Pulmonary artery endothelial cell (primary cell): ENCODE measurements around the gene CCR5AS.
A peak's percentile ranks its signal among the peaks of the same experiment; 100 is the strongest.
"Not testable (repeated sequence)": the region's sequence is repeated elsewhere in the genome, so short reads cannot be mapped to it uniquely, and the experiment has no call there.

ENCODE experiments used
- DNase-seq: peaks from one replicate; pipeline ENCODE4 v3.0.0-alpha.2; 2011; ENCODE audit warnings: low read depth, low spot score

The CCR5AS gene

DNA sequence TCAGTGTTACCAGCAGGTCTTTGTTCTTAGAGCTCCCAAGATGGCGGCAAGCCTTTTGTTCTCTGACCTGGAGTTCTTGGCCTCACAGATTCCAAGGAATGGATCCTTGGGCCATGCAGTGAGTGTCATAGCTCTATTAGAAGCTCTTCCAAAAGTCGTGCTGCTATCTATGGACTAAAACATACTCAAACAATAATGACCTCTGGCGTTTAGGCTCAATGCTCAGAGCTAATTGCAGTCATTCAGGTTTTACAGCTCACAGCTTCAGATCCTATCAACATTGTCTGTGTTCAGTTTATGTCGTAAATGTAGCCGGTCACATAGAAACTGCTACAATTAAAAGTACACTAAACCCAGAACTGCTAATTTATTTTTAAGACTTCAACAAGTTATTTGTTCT is 22.4 kb upstream of the CCR5AS start:
- DNase-seq, result no peak

DNA sequence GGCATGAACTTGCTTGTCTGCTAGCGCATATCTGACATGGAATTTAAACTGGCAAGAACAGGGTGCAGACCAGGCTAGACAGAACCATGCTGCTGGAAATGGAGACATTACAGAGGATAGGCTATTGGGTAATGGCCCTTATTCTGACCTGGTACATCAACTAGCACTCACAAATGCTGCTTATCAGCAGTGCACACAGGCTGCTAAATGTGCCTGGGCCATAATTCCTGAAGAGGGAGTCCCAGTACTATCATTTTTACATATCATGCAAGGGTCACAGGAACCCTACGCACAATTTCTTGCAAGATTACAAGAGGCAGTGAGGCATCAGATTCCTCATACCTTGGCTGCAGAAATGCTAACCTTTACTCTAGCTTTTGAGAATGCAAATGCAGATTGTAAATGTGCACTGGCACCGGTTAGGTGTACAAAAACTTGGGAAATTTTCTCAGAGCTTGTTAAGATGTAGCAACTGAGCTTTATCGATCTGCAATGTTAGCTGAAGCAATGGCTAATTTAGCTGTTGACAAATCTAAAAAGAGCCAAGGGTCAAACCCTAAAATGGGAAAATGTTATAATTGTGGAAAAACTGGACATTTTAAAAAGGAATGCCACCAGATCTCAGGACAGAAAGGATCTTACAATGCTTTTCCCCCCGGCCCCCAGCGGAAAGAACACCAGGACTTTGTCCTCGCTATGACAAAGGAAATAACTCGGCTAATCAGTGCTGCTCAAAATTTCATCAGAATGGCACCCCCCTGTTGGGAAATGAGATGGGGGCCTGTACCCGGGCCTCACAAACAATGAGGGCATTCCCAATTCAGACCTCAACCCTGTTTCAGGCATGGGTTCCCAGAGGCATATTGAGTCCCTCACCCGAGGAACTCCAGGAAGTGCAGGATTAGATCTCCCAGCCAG is 21.3 kb upstream of the CCR5AS start:
- no peak for DNase-seq

DNA sequence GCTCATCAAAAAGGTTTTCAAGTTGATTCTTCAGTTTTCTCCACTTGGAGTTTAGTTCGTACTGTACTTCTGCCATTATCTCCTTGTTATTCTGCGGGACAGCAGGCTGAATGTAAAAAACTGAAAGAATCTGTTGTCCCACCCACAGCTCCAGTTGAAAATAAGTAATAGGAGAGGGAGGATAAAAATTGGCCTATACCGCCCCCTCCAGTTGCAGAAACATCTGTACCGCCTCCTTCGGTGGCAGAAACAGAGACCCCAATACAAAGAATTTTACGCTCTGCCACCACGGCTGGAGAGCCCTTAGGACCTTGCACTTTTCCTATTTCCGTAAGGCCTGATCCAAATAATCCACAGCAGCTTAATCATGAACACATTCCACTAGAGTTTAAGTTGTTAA is 20.5 kb upstream of the CCR5AS start:
- DNase-seq, result not testable (repeated sequence)

DNA sequence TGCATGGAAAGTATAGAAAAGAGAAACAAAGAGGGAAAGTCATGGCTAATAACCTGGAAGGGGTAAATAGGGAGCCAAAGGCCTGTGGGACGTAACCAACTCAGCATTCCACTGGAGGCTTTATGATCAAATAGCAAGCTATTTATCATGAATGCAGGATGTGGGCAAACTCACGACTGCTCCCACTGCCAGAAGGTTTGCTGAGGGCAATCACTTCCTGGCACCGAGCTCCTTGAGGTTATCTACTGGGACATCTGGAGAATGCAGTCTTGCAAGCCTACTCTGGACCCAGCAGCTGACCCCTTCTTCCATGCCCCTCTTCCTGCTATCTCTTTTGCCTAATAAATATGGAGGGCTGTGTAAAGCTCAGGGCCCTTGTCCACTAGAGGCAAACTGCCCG is 19.6 kb upstream of the CCR5AS start:
- not testable (repeated sequence) for DNase-seq

DNA sequence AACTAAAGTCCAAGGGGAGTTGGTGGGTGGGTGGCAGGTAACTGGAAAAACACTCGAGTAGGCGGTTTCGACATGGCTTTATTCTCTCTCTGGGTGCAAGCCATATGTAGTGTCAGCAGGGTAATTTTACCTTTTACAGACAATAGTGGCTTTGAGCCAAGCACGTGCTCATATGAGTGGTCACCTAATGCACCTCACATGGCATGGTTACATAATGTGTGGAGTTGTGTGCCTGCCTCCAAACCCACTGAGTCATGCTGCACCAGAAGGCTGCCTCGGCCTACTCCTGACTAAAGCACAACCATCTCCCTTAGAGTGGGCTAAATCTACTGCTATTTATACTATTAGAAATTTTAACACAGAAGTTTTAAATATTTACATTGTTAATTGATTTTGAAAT is 16.7 kb upstream of the CCR5AS start:
- no peak for DNase-seq

DNA sequence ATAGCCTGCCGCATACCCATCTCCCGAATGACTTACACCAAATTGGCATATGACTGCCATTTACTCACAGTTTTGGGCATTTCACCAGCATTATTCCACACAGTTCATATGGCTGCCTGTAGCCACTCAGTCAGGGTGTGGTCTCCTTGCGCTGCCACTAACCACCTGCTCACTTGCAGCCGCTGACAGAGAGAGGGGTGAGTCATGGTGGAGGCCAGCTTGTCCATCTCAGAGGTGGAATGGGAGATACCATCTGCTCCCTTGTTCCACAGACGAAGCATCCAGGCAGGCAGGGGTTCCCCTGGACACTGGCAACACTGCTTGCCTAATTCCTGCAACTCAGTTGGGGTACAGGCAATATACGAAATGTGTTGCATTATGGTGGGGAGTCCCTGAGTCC is 15.8 kb upstream of the CCR5AS start:
- no peak for DNase-seq

DNA sequence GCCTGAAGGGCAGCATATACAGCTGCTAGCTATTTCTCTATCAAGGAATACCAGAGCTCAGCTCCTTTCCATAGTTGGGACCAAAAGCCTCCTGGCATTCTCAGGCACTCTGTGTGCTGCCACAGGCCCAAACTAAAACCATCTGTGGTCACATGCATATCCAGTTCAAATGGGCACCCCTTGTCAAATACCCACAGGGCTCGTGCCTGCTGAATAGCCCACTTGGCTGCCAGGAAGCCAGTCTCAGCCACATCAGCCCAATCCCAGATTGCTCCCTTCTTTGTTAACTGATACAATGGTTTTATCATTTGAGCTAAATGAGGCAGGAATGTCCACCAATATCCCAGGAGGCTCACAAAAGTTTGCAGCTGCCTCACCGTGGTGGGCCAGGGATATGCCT is 14.1 kb upstream of the CCR5AS start:
- DNase-seq, result no peak

DNA sequence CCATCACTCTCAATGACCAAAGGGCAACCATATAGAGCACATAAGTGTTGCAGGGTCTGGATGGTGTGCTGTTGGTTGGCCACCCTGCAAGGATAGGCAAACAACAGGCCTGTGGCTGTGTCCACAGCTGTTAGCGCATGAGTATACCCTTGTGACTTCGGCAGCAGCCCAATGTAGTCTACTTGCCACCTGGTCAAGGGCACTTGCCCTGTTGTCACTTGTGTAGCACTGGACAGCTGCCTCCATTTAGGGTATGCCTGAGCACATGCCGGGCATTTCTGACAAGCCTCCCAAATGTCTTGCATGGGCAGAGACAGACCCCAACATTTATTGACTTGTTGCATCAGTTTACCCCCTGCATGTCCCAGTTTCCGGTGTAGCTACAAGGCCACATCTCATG is 12.9 kb upstream of the CCR5AS start:
- DNase-seq, result no peak

DNA sequence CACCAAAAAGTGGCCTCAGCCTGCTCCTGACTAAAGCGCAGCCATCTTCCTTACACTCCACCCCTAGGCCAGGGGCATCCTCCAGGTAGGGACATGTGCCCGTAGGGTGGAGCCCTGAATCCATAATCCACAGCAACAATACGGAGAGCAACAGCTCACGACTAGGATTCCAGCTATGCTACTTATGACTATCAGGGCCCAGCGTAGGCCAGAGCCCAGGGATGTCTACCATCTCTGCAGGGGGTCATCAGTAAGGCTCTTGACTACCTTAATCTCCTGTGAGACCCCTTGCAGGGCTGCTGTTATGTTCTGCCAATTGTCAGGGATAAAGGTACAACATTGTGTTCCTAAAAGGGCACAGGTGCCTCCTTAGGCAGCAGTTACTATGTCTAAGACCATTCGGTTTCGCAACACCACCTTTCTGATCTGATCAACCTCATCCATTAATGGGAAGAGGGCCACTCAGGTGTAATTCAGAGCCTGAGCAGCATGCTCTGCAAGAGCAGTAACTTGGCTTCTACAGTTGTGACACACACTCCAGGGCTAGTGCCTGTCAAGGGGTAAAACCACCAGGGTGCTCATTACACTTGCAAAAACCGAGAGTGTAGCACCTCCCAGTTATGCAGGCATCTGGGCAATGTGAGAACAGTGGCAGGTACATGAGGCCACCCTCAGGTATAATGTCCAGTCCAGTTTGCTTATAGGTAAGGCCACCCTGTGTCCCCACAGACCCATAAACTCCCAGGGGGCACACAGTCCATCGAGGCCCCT is 11.2 kb upstream of the CCR5AS start:
- DNase-seq, result no peak

DNA sequence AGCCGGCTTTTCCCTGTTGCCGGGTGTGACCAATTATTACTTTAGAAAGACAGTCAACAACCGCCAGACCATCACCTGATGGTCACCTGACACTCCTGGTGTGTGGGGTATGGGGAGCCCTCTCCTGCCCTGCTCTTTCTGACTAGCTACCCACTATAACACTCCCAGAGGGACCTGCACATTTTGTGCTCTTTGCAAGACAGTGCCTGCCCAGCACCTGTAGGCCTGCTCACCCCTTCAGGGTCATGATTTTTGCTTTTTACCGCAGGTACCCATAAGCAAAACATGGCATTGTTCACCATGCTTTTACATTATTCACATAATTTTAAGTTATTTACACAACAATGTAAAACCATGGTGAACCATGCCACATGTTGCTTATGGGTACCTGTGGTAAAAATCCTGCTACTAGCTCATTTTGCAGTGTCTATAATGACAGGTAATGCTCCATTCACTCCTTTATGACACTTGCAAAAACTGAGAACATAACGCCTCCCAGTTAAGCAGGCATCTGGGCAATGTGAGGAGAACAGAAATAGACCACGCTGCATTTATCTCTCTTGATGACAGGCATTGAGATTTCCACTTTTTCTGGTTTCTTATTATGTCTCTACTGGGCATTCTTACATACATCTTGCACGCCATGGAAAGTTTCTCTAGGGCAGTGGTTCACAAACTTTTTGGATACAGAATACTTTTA is 10.1 kb upstream of the CCR5AS start:
- no peak for DNase-seq

DNA sequence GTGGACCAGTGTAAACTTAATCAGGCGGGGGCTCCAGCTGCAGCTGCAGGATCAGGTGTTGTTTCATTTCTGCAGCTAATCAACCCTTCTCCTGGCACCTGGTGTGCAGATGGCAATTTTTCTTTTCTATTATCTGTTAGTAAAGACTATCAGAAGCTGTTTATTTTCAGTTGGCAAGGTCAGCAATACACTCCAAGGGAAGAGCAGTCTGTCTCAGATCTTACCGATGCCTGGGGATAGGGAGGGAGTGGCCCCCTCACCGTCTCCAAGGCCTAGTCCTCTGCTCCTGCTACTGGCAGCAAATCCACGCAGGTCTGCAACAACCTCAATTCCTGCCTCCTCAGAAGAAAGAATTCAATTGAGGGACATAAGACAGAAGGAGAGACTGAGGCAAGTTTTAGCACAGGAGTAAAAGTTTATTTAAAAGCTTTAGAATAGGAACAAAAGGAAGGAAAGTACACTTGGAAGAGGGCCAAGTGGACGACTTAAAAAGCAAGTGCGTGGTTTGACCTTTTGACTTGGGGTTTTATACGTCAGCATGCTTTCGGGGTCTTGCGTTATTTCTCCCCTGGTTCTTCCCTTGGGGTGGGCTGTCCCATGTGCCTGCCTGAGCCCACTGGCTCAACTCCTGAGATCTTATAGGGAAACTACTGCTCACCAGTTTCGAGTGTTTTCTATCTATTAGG is 9.4 kb upstream of the CCR5AS start:
- no peak for DNase-seq

DNA sequence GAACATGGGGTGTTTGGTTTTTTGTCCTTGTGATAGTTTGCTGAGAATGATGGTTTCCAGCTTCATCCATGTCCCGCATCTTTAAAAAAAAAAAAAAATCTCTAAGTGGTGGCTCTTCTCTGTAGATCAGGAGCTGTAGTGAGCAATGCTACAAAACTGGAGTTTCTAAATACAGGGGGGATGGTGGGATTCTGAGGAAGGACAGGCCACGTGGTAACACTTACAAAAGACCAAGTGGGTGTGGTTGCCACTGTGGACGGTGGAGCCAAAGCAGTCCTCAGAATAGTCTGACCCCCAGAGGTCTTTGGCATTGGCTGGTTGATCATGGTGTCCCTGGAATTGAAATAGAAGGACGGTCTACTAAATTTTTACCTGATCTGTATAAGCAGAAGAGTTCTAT is 7.9 kb upstream of the CCR5AS start:
- no peak for DNase-seq

DNA sequence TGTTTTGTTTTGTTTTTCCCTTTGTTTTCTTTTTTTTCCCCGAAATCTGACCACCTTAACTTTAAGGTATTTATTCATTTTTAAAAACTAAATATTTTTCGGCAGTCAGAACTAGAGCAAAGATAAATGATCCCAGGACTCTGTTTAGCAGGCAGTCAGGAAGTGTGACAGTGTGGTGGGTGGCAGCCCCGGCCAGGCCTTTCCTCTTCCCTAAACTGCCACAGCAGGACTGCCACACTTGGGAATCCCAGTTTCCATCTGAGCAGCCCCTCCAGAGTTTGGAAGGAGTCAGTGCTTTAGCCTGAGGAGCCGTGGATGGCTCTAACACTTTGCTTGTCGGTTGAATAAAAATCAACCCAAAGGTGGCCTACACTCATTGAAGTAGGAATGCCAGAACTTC is 7.1 kb upstream of the CCR5AS start:
- no peak for DNase-seq

DNA sequence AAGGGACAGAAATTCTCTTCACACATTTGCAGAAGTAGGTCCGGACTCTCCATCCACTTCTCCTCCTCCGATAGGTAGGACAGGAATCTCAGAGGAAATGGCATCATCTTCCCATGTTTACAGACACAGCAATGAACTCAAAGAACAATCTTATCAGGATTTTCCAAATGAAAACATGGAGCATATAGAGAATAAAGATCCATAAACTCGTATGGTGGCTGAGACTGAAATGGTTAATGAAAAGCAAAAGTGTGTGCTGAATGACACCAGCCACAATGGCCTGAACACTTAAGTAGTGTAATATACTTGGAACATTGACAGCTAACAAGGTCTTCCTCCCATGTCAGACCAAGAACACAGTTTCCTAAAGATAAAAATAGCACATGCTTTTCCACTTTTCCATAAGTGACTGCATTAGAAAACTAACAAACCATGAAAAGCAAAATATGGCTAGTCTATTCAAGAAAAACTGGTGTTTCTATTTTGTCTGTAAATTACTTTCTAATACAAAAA is 6.0 kb upstream of the CCR5AS start:
- peak; percentile 30 for DNase-seq

DNA sequence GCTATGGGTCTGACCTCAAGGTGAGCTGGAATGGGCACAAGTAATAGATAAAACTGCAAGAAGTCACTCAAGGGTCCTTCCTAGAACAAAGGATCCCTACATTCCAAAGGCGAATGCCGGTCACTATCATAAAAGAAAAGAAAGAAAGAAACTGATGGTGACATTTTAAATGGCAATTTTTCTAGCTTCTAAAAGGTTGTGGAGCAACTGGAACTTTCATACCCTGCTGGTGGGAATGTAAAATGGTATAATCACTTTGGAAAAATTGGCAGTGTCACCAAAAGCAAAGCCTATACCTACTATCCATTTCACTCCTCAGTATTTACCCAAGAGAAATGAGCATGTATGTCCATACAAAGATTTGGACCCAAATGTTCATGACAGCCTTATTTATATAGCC is 4.4 kb upstream of the CCR5AS start:
- DNase-seq, result no peak

DNA sequence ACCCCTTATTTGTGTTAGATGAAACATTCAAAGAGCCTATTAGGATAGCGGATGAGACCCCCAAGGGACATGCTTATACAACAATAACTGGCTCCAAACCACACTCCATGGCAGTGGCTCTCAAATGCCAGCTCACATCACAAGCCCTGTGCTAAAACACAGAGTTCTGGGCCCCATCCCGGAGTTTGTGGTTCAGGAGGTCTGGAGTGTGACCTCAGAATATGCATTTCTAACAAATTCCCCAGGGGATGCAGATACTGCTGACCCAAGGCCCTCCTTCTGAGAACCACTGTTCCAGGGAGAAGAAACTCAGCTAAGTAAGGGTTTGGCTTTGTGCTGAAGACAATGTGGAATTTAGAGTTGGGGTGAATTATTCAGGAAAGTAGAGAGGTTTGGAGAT is 3.8 kb upstream of the CCR5AS start:
- DNase-seq, result no peak

DNA sequence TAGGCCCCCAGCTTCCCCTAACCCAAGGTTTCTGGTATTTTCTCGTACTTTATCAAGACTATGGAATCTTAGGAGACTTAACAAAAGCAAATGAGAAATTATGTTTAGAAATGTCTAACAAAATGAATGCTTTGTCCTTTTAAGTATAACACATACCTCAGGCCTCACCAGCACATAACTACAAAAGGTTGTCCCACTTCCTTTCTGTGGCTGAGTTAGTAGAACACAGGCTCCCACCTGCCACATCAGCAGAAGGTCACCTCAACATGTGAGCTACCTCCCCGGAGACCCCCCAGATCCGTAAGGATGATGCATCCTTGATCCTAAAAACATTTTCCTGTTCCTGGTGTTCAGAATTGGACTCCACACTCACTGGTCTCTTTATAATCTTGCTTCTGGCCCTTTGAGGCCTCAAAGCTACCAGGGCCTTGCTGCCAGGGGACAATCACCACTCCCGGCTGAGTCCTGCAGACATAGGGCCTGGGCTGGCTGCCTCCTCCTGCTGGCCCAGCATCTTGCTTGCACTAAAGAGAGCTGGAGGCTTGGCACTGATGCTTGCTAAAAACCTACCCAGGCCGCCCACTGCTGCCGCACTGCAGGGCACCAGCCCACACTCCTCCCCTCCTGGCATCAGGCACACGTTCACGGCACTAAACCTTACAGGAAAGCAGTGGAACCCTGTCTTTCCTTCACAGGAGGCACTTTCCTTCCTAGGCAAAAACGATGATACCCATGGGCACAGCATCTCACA is 3.0 kb upstream of the CCR5AS start:
- DNase-seq, result no peak

DNA sequence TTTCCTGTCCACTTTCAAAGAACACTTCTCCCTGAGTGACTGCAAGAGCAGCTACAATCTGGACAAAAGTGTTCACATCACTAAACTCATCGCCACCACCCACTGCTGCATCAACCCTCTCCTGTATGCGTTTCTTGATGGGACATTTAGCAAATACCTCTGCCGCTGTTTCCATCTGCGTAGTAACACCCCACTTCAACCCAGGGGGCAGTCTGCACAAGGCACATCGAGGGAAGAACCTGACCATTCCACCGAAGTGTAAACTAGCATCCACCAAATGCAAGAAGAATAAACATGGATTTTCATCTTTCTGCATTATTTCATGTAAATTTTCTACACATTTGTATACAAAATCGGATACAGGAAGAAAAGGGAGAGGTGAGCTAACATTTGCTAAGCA is 2.0 kb upstream of the CCR5AS start:
- no peak for DNase-seq

DNA sequence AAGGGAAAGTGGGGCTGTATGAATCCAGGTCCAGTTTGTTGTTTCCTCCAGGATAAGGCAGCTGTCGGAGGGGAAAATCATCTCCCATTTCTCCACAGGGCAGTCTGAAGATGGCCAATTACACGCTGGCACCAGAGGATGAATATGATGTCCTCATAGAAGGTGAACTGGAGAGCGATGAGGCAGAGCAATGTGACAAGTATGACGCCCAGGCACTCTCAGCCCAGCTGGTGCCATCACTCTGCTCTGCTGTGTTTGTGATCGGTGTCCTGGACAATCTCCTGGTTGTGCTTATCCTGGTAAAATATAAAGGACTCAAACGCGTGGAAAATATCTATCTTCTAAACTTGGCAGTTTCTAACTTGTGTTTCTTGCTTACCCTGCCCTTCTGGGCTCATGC is 1.1 kb upstream of the CCR5AS start:
- DNase-seq, result no peak

DNA sequence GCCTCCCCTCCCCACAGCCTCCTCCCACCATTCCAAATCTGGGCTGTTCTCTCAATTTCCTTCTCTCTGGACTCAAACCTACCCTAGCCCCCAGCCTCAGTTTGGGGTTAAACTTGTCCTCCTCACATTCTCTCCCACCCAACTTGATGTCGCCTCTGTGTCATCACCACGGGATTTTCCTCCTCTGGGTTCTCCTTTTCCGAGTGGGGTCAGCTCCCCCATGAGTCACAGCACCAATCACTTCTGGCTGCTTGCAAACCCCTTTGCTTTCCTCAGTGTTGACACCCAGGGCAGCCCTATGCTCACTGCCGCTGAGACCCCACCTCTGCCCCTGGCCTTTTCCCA is 451 bp downstream of the CCR5AS start:
- DNase-seq, result no peak
